ENCODE data around the gene KIF1A.
"Not testable (repeated sequence)": the region's sequence is repeated elsewhere in the genome, so short reads cannot be mapped to it uniquely, and the experiment has no call there.

The KIF1A gene

GRCh38 chr2:240690421-240691074 lies 129.5 kb downstream of the KIF1A start:
- in situ Hi-C loops (cut with MboI; ENCODE audit: low sequenced_read_pairs): not testable (repeated sequence)

- in situ Hi-C loops (cut with MboI; ENCODE audit: low sequenced_read_pairs): no loop called here
These were observed 130.0 kb downstream of the KIF1A start for GRCh38 chr2:240689975-240690374.

- in situ Hi-C loops (cut with MboI; ENCODE audit: low sequenced_read_pairs): no loop called here
These were observed 131.5 kb downstream of the KIF1A start for GRCh38 chr2:240688553-240688919.

GRCh38 chr2:240687741-240688552 lies 132.1 kb downstream of the KIF1A start:
- in situ Hi-C loops (cut with MboI; ENCODE audit: low sequenced_read_pairs): no loop called here

- in situ Hi-C loops (cut with MboI; ENCODE audit: low sequenced_read_pairs): no loop called here
These were observed 132.8 kb downstream of the KIF1A start for GRCh38 chr2:240687045-240687740.

- in situ Hi-C loops (cut with MboI; ENCODE audit: low sequenced_read_pairs): no loop called here
These were observed 133.6 kb downstream of the KIF1A start for GRCh38 chr2:240686460-240686859.

- in situ Hi-C loops (cut with MboI; ENCODE audit: low sequenced_read_pairs): no loop called here
These were observed 134.1 kb downstream of the KIF1A start for GRCh38 chr2:240685771-240686371.

- in situ Hi-C loops (cut with MboI; ENCODE audit: low sequenced_read_pairs): not testable (repeated sequence)
These were observed 135.9 kb downstream of the KIF1A start for GRCh38 chr2:240683980-240684728.

GRCh38 chr2:240683329-240683979 lies 136.6 kb downstream of the KIF1A start:
- in situ Hi-C loops (cut with MboI; ENCODE audit: low sequenced_read_pairs): not testable (repeated sequence)

GRCh38 chr2:240682431-240683224 lies 137.4 kb downstream of the KIF1A start, which contains the start of gene AQP12B:
Gene AQP12B, minus strand, starts transcription at chr2:240682885. Its CDS starts 48 bp downstream, at chr2:240682837.
- in situ Hi-C loops (cut with MboI; ENCODE audit: low sequenced_read_pairs): not testable (repeated sequence)

GRCh38 chr2:240680185-240680584 lies 139.8 kb downstream of the KIF1A start:
- in situ Hi-C loops (cut with MboI; ENCODE audit: low sequenced_read_pairs): not testable (repeated sequence)

- in situ Hi-C loops (cut with MboI; ENCODE audit: low sequenced_read_pairs): not testable (repeated sequence)
These were observed 141.1 kb downstream of the KIF1A start for GRCh38 chr2:240678909-240679308.

- in situ Hi-C loops (cut with MboI; ENCODE audit: low sequenced_read_pairs): not testable (repeated sequence)
These were observed 142.0 kb downstream of the KIF1A start for GRCh38 chr2:240678043-240678442.

- in situ Hi-C loops (cut with MboI; ENCODE audit: low sequenced_read_pairs): not testable (repeated sequence)
These were observed 144.7 kb downstream of the KIF1A start for GRCh38 chr2:240675345-240675744.

- in situ Hi-C loops (cut with MboI; ENCODE audit: low sequenced_read_pairs): not testable (repeated sequence)
These were observed 145.4 kb downstream of the KIF1A start for GRCh38 chr2:240674461-240675184.

GRCh38 chr2:240672701-240673190 lies 147.3 kb downstream of the KIF1A start:
- in situ Hi-C loops (cut with MboI; ENCODE audit: low sequenced_read_pairs): no loop called here

GRCh38 chr2:240672076-240672700 lies 147.8 kb downstream of the KIF1A start:
- in situ Hi-C loops (cut with MboI; ENCODE audit: low sequenced_read_pairs): no loop called here

GRCh38 chr2:240670950-240671349 lies 149.1 kb downstream of the KIF1A start:
- in situ Hi-C loops (cut with MboI; ENCODE audit: low sequenced_read_pairs): no loop called here
